ENCODE measurements around the gene DBX2.
"Not testable (repeated sequence)": the region's sequence is repeated elsewhere in the genome, so short reads cannot be mapped to it uniquely, and the experiment has no call there.

Gene DBX2

GRCh38 chr12:45008211-45008610, 42.7 kb downstream of the DBX2 start:
- DNase-seq, result no peak

DNA sequence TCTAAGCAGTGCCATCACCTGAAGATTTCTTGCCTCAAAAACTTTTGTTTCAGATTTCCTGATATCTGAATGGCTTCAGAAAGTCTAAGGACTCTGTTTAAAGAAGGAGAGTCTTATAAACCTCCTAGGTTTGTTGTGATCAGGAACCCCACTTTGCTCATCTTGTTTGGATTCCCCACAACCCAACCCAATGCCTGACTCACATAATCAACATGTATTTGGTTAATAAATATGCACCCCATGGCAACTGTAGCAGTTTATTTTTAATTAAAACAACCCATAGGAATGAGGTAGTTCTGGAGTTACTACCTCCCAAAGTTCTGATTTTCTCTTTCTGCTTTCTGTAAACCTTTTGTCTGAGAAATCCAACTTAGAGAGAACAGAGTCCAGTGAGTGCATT, 51.5 kb downstream of the DBX2 start:
- no peak for DNase-seq

DNA sequence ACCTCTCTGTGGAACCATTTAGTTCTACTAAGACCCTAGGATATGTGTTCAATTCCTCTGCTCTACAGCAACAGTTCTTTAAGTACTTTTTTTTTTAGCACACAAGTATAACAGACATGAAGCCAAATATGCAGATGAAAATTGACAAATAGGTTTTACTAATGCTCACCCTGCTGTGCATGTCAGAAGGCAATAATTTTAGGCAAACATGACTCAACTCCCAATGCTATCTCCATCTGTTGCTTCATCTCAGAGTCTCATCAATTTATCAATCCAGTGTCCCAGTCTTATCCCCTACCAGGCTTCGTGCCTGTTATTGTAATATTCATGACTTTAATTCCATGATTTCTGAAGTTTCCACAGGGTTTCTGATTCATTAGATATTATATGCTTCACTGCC, 57.7 kb downstream of the DBX2 start:
- no peak for DNase-seq

GRCh38 chr12:44984863-44985262, 66.0 kb downstream of the DBX2 start:
- DNase-seq, result not testable (repeated sequence)

DNA sequence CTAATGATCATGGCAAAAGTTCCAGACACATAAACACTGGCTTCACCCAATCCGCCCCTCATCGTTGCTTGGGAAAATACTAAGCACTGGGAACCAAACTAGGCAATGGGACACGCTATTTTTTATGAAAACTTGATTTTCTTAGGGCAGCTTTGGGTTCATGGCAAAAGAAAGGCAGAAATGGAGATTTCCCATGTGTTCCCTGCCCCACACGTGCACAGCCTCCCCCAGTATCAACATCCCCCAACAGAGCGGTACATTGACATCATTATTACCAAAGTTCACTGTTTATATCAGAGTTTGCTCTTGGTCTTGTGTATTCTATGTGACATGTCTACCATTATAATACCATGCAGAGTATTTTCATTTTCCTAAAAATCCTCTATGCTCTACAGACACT, 71.0 kb downstream of the DBX2 start:
- DNase-seq, result no peak

DNA sequence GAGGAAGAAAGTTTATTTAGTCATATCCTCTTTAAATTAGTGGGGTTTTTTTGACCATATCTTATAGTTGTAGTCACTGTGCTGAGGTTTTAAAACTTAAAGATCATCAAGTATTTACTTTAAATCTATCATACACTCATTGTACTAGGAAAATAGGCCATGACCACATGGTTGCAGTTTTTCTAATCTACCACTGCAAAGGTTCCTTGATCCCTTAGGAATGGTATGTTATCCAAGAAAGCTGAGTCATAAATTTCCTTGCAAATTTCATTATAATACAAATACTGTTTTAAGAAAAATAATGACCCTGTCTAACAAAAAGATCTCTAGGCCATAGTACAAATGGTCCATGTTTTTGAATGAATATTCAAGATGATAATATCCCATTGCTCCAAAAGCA, 74.7 kb downstream of the DBX2 start:
- DNase-seq, result no peak

DNA sequence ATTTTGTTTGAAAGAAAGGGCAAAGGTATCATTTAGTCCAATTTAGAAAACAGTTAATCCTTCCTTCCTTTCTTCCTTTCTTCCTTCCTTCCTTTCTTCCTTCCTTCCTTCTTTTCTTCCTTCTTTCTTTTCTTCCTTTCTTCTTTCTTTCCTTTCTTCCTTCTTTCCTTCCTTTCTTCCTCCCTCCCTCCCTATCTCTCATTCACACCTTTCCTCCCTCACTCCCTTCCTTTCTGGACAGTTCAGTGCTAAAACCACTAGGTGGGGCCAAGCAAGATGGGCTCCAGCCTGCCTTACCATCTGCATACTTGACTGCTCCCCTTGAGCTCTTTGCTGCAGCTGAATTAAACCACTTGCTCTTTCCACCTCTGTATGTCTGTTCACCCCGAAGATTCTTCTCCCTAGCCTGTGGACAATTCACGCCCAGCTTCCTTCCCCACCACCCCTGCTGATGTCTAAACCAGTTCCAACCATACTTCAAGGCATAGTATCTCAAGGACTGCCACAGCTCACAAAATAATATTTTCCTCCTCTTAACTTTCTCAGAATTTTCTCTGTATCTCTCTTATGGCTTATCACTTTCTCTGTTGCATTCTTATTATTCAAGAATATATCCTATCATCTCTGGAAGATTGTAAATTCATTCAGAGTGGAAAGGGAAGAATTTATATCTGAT, 78.0 kb downstream of the DBX2 start:
- DNase-seq, result no peak

- no peak for DNase-seq
Observed at GRCh38 chr12:44968965-44969364, 81.9 kb downstream of the DBX2 start.

All from NCI-H2171 treated with DMSO at 0.1 percent for 48 hours (cell line).